Myocyte (in vitro differentiated cells): Measurements from ENCODE around the gene NIT1. TPM values are rescaled to one million over a fixed set of nuclear protein-coding genes. Genes with fewer than 3 reads are reported as not detected.

ENCODE experiments used
- total RNA-seq: library from RNA; depleted of rRNA; stranded (reverse); fragments of >200 nt; gene quantifications from 2 replicates; pipeline ENCODE4 v1.2.3, GENCODE V29; 2014

Gene NIT1
- total RNA-seq, 1 donor from 2014 or later, result 23.6 TPM

Other genes with a start within 250 kb of the NIT1 start
- not detected in 2 replicates for gene ITLN1, start 232.9 kb upstream of the NIT1 start, total RNA-seq
- not detected in 2 replicates for gene ITLN2, start 163.3 kb upstream of the NIT1 start, total RNA-seq
- gene F11R, start 97.0 kb upstream of the NIT1 start, total RNA-seq, result 3.2 and 10.4 TPM in 2 replicates
- 51.7 and 73.4 TPM in 2 replicates for gene TSTD1, start 79.1 kb upstream of the NIT1 start, total RNA-seq
- gene USF1, start 72.1 kb upstream of the NIT1 start, total RNA-seq, result 58.0 and 73.3 TPM in 2 replicates
- gene ARHGAP30, start 48.2 kb upstream of the NIT1 start, total RNA-seq, result not detected in 2 replicates
- gene NECTIN4, start 28.5 kb upstream of the NIT1 start, total RNA-seq, result 0.16 TPM in 1 of 2 replicates, not detected in the other
- 1.1 and 6.8 TPM in 2 replicates for gene KLHDC9, start 19.7 kb upstream of the NIT1 start, total RNA-seq
- 53.7 and 64.6 TPM in 2 replicates for gene PFDN2, start 68 bp upstream of the NIT1 start, total RNA-seq
- 26.8 and 28.8 TPM in 2 replicates for gene DEDD, start 14.6 kb downstream of the NIT1 start, total RNA-seq
- gene UFC1, start 35.9 kb downstream of the NIT1 start, total RNA-seq, result 67.2 and 78.5 TPM in 2 replicates
- 11.1 and 11.5 TPM in 2 replicates for gene USP21, start 41.4 kb downstream of the NIT1 start, total RNA-seq
- gene PPOX, start 48.3 kb downstream of the NIT1 start, total RNA-seq, result 9.4 and 18.5 TPM in 2 replicates
- gene B4GALT3, start 59.4 kb downstream of the NIT1 start, total RNA-seq, result 32.8 and 34.3 TPM in 2 replicates
- gene ADAMTS4, start 80.9 kb downstream of the NIT1 start, total RNA-seq, result 19.7 and 22.4 TPM in 2 replicates
- 162 TPM in 2 replicates for gene NDUFS2, start 84.3 kb downstream of the NIT1 start, total RNA-seq
- gene FCER1G, start 97.2 kb downstream of the NIT1 start, total RNA-seq, result not detected in 2 replicates
- gene APOA2, start 105.5 kb downstream of the NIT1 start, total RNA-seq, result not detected in 2 replicates
- gene TOMM40L, start 108.0 kb downstream of the NIT1 start, total RNA-seq, result 11.9 and 12.0 TPM in 2 replicates
- not detected in 2 replicates for gene NR1I3, start 120.1 kb downstream of the NIT1 start, total RNA-seq
- gene PCP4L1, start 140.6 kb downstream of the NIT1 start, total RNA-seq, result not detected in 2 replicates
- 1.7 and 2.8 TPM in 2 replicates for gene MPZ, start 191.9 kb downstream of the NIT1 start, total RNA-seq
- 17.8 and 40.5 TPM in 2 replicates for gene SDHC, start 196.3 kb downstream of the NIT1 start, total RNA-seq
- gene CFAP126, start 249.8 kb downstream of the NIT1 start, total RNA-seq, result not detected in 2 replicates